Stromal cell of bone marrow (primary cell): ENCODE measurements around the gene GULP1.
A peak's percentile ranks its signal among the peaks of the same experiment; 100 is the strongest.
"Not testable (repeated sequence)": the region's sequence is repeated elsewhere in the genome, so short reads cannot be mapped to it uniquely, and the experiment has no call there.

Experiments used
- DNase-seq: peaks from one replicate; pipeline ENCODE4 v3.0.0-alpha.2; 2012; ENCODE audit warnings: low read depth

GULP1 gene

DNA sequence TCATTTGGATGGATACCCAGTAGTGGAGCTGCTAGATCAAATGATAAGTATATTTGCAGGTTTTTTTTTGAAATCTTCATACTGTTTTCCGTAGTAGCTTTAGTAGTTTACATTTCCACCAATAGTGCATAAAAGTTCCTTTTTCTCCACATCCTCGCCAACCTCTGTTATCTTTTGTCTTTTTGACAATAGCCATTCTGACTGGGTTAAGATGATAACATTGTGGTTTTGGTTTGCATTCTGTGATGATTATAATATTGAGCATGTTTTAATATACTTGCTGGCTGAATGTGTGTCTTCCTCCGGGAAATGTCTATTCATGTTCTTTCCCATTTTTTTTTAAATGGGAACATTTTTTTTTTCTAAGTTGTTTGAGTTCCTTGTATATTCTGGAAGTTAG, 260.0 kb downstream of the GULP1 start:
- no peak for DNase-seq

DNA sequence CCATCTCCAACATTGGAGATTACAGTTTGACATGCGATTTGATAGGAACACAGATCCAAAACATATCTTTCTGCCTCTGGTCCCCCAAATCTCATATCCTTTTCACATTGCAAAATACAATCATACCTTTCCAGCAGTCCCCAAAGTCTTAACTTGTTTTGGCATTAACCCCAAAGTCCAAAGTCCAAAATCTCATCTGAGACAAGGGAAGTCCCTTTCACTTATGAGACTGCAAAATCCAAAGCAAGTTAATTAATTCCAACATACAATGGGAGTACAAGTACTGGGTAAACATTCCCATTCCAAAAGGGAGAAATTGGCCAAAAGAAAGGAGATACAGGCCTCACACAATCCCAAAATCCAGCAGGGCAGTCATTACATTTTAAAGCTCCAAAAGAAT, 265.4 kb downstream of the GULP1 start:
- no peak for DNase-seq

DNA sequence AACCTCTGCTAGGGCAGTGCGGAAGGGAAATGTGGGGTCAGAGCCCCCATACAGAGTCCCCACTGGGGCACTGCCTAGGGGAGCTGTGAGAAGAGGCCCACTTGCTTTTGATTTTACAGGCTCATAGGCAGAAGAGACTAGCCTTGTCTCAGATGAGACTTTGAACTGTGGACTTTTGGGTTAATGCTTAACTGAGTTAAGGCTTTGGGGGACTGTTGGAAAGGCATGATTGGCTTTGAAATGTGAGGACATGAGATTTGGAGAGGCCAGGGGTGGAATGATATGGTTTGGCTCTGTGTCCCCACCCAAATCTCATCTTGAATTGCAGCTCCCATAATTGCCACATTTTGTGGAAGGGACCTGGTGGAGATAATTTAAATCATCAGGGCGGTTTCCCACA, 267.8 kb downstream of the GULP1 start:
- not testable (repeated sequence) for DNase-seq

DNA sequence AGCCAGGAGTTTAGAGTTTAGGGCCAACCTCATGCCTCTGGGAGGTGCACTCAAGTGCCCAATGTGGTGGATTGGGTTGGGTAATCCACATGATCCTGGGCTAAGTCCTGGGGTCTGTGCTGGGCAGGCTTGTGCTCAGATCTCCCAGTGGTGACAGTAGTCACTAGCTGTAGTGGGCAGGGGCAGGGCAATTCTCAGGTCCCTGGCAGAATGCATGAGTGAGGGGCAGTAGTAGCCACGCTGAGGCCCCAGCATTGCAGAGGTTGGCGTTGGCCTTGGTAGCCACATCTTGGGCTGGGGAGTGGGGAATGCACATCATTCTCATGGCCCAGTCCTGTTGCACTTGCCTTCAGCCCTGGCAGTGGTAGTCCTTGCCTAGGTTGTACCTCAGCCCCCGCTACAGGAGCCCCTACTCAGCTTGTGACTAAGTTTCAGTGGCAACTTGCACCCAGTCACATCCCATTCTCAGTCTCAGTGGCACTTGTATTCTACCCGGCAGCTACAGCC, 269.9 kb downstream of the GULP1 start:
- no peak for DNase-seq

DNA sequence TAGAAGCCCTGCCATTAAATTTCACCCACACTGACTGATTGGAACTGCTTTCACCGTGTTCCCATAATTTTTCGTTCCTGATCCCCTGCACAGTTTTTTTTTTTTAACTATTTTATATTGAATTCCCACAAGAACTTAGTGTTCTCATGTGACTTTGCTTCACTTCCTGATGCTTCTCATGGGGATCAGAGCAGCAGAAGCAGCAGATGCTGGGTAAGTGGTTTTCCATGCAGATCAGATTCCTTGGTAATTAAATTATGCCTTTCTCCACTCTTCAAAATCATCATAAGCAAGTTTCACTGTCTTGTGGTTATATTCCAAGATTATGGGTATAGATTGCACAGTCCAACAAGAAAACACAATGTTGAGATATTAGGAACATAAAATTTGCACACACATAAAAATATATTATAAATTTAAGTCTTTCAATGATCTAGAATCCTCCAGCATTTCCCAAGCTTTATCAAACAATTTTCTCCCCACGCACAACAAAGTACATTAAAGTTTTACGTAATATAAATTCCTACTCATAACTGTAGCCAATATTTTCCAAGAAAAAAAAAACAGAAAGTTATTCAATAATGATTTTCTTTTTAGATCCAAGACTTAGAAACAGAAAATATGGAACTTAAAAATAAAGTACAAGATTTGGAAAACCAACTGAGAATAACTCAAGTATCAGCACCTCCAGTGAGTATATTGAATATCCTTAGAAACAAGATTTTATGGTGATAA, 277.9 kb downstream of the GULP1 start:
- peak; percentile 33 for DNase-seq

DNA sequence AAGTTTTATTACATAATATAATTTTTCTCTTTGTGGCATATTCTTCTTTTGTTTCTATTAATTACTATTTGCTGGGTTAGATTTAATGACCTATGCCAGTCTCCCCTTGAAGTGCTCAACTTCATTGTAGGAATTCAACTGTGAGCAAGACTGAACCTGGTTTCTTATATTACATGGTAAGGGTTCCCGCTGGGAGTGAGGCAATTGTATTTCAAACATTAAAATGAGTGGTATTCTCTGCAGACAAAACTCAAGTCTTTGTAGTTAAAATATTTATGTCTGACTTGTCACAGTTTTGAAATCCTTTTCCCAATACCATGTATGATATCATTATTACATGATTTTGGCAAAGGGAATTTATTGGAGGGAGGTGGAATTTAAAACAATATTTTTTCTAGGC, 278.7 kb downstream of the GULP1 start:
- peak; percentile 27 for DNase-seq

DNA sequence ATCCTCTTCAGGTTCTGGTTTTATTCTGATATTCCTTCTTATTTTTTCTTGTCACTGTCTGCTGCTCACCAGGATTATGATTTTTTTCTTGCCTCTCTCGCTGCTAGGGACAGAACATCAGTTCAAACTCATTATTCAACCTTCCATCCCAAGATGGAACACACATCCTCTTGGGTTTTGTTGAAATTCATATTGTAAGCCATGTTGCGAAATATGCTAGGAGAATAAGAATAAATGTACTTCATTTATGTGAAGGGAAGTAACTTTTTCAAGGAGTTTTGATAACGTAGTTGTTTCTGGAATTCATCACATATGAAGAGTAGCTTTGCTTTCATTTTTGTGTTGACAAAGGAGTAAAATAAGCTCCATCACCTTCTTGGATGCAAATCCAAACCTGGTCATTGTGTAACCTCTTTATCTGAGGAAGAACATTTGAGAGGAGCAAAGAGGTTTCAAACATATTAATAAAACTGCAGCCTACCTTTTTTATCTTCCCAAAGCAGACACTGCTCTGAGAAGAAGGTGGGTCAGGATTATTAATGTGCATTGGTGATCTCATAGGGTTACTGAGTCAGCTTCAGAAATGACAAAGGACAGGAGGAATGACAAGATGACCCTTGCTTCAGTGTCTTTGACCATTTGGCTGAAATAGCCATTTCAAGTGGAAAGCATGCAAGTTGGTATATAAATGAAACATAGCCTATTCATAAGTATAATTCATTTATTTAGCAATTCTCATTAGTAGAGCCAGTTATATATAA, 280.0 kb downstream of the GULP1 start:
- DNase-seq, result no peak

DNA sequence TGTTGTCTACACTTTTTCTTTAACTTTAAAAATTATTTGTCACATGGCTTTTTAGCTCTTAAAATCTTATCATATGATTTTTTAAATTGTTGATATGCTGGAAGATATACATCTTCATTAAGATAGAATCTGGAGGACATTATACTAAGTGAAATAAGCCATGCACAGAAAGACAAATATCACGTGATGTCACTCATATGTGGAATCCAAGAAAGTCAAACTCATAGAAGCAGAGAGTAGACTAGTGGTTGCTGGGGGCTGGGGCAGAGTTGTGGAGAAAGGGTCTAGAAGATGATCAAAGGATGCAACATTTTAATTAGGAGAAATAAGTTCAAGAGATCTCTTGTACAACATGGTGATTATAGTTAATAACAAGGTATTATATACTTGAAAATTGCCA, 280.9 kb downstream of the GULP1 start:
- DNase-seq, result no peak

DNA sequence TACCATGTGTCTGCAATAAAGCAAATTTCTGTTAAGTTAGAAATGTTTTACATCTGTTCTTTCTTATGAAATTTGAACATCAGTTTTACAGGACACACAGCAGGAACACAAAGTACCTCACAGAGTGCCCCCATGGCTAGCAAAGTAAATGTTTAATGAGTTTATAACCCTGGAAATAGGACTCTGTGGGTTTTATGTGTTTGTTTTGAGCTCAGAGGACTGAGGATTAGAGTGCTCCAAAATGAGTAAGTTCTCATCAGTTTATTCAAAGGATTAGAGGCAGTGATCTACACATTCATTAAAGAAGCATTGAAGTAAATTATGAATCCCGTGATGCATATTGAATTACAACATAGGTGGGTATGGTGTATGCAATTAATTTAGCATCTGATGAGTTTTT, 281.8 kb downstream of the GULP1 start:
- no peak for DNase-seq

DNA sequence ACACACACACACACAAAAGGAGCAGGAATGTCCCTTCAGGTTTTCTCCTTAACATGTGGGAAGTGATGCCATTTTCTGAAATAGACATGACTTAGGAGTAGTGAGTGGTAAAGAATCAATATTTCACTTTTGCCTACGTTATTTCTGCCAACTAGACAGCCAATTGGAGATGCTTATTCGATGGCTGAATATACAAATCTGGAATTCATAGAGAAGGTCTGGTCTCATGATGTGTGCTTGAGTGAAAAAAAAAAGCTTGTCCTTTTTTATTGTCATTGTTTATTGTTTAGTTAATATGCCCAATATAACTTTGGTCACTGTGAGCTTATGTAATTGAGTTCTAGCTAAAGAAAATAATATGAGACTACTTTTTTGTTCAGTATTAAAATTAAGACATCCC, 284.3 kb downstream of the GULP1 start:
- DNase-seq, result no peak

DNA sequence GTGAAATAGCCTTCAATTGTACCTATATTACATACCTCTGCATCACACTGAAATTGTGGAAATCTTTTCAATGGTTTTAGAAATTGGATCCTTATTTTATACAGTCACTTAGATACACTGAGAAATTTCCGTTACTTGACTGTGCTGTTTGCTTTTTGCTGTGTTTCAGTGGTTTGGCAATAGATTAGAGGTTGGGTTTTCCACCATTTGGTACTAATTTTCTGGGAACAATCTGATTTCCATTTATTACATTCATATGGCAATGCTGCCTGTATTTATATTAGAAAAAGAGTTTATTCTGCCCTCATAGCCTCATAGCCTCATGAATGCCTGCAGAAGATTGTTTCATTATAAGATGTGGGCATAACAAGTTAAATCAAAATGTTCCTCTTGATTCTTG, 285.0 kb downstream of the GULP1 start:
- DNase-seq, result no peak

DNA sequence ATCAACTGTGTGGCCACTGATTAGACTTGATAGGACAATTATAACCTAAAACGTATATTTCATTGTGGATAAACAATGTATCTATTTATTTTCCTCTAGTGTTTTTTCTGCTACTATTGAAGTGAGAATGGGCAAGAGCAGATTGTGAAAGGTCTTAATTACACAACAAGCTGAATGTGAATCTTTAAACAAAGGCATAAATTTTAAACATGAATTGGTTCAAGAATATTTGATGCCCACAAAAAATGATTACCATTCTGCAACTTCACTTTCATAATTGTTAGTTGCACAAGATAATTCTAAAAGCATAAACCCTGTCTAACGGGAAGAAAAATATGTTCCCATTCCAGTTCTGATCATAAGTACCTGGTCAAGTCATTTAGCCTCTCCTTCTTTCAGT, 285.6 kb downstream of the GULP1 start:
- no peak for DNase-seq

DNA sequence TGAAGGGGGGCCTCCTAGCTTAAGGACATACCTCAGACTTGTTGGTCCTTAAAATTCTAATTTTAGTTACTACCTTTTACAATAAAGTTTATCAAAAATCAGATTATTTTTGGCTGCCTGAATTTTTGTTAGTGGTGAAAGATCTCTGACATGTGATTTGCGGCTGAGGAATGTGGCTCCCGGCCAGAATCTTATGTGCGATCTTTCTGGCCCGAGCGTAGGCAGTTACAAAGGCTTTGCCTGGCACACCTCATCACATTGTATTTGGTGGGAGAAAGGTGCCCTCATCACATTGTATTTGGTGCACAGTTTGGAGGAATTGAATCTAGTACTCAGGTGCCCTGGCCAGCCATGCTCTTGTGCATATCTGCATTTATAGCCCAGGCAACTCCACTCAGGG, 289.1 kb downstream of the GULP1 start:
- DNase-seq, result no peak

DNA sequence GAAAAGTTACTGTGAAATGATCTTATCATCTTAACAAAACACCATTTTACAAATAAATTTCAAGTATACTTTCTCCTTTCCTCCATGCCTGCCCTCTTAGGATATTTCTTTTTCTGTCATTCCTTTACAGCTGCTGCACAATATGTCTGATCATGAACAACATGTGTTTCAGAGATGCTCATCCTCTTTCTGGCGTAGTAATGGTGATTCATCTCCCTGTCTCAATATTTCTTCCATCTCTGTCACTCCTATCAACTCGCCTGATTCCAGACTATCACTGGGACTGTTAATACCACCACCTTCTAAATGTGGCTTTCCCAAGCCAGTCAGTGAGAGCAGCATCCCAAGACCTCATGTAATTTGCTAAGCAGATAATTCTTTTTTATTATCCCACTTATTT, 290.5 kb downstream of the GULP1 start:
- no peak for DNase-seq

DNA sequence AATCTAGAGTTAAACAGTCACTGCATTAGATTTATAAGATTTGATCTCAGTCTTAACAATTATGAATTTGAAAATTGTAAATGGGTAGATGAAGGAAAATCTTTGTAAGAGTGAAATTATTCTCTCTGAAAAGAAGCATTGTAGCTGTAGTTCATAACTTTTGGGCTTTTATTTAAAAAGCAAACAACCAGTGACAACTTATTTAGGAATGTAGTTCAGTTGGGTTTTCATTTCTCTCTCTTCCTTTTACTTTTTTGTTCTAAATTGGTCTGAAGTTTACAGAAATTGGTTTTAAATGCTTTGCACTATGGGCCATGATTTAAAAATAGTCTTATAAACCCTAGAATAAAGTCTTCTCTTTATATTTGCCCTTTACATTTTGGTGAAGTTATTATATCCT, 296.6 kb downstream of the GULP1 start:
- no peak for DNase-seq

DNA sequence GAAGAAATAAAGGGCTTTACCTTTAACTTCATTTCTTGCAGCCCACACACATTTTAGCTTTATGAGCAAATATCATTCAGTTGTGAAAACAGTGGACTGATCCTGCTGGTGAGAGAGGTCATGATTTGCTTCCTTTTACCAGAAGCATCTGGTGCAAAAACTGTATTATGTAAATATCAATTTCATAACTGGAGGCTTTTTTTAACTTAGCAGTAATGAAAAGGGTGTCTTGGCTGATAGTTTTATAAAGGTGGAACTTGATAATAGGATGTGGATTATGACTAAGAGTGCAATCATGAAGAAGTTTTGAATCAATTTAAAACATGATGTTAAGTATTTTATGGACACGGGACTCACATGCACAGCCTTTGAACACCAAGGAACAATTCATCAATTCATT, 304.4 kb downstream of the GULP1 start:
- DNase-seq, result no peak

DNA sequence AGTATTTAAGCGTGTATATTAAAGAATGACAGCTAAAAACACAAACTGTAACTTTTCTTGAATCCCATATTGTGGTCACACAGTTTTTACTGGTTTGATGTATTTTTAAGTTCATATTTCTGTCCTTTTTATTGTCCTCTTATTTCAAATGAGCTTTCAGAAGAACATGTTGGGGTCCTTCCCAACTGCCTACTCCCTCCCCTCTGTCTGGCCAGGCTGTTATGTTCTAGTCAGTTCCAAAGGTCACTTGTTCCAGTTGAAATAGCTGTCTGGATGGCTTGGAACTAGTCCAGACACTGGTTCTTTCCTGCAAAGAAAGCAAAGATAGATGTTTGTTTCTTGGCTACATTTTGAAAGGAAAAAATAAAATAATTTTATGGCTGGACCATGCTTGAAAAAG, 306.9 kb downstream of the GULP1 start:
- no peak for DNase-seq

DNA sequence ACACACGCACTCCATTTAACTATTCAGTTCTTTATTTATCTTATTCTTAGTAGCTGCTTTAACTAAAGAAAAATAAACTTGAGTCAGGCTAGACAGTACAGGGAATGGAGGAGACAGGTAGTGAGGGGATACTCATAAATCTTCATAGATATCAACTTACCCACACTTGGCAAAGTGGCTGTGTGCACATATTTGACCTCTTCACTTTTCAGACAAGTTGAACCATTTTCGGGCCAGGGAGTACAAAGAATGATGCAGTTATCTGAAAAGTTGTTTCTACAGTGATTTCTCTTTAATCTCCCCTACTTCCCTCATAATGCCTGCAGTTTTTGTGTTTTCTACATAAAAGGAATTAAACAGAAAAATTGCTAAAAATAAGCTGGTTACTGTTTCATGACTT, 307.5 kb downstream of the GULP1 start:
- no peak for DNase-seq

DNA sequence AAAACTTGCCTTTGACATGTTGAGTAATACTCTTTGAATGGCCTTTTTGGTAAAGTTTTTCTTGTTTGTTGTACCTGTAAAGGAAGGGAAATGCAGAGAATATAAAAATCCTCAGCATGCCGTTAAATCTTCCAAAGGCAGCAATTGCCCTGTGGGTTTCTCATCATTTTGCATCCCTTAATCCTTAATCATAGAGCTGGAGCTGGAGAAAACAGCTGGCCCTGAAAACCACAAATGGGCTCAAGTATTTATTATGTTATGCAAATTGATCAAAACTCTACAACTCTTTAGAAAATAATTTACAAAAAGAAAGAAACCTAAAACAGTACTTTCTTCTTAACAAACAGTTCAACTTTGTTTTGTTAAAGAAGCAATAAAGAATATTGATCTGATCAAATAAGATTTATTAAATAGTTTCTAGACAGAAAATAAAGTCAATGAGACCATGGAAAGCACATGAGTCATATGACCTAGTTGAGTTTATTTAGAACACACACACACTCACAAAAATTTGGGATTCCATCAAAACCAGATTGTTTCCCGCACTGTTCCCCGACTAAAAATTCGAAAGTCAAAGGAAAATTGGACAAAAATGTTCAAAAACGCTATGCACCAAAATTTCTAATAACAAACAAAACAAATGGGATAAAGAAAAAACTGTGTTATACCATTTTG, 309.0 kb downstream of the GULP1 start:
- DNase-seq, result no peak

DNA sequence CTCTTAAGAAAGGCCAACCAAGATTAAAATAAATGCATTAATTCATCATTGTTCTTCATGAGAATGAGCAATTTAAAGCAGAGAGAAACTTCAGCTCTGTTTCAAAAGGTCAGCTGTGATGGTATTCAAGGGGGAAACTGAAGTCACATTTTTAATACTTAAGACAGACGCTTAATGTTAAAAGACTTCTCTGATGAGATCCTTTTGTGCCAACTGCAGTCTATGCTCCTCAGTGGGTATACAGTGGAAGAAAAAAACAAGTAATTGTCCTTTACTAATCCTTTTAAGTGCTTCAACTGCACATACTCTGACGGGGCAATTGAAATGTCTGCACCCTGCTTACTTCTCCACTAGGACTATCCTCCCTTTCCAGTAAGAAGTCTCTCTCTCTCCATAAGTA, 309.7 kb downstream of the GULP1 start:
- no peak for DNase-seq

DNA sequence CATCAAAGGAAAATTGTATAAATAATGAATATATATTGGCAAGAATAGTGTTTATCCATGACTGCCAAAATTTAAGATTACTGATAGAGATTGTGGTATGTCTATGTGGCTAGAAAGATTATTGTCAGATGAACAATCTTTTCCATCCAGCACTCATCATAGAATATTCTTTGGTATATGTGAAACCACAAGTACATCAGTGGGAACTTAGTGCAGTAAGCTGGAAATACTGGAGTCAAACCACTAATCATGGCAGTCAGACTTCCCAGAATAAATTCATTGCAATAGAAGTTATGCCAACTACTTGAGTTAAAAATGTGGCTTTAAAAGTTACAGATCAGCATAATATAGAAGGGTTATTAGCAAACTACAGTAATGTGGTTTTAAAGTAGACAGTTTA, 310.3 kb downstream of the GULP1 start:
- peak; percentile 74 for DNase-seq

DNA sequence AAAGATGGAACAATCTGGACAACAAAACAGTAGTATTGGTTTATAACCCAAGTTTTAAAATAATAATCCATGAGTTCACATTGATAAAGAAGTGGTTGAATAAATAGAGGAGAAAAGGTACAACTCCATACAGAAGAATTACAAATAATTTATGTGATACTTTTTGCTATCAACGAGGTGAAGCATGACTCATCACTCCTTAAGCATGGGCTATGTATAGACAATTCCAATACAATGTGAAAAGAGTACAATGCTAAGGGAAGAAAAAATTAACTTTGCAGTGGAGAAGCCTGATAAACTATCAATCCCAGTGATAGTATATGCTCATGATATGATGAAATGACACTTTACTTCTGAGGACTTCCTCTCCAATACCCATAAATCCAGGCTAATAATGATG, 312.9 kb downstream of the GULP1 start:
- no peak for DNase-seq
